ENCODE results near the gene CRTC1. TPM values are rescaled to one million over a fixed set of nuclear protein-coding genes. Genes with fewer than 3 reads are reported as not detected.

The CRTC1 gene
- total RNA-seq, 4 donors from 2014 or later: 3.8 to 8.9 (median 6.3) TPM

DNA sequence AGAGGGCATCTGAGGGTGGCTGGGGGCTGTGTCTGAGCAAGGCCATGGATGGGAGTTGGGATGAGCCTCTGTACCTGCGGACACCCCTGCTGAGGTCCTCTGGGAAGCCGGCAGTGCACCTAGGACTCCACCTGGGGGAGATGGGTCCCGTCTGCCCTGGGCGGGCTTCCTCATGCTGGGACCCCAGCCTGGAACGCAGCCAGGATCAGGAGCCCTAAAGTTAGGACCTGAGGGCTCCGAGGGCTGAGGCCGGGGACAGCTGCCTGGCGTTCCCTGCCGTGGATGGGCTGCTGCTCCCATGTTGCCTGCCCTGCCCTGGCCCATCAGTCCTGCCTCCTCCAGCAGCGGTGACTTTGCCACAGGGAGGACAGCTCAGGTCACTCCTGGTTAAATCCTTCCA is 26.1 kb downstream of the CRTC1 start:
- ATAC-seq: no peak
- no peak for TF ChIP-seq EP300 (IDR thresholded peaks at IDR 0.05)
- no peak for TF ChIP-seq CTCF (IDR thresholded peaks at IDR 0.05)
- no peak for TF ChIP-seq POLR2AphosphoS5 (IDR thresholded peaks at IDR 0.05)
- no peak for TF ChIP-seq POLR2A (IDR thresholded peaks at IDR 0.05)
- H3K36me3 ChIP-seq: no peaks in the 10 kb centered on the region
- WGBS, 2 donors (ENCODE audit: low coverage in 1 of 2): 91 to 96% methylated on average over 5 to 9 of the region's 10 CpGs
- H3K9me3 ChIP-seq: no peaks in the 10 kb centered on the region
- H3K27me3 ChIP-seq: no peaks in the 10 kb centered on the region
- peaks cover 0 to 82% (median 6%) of the 10 kb centered on the region in 3 donors for H3K4me1 ChIP-seq
- H3K4me3 ChIP-seq: no peak overlapping the region
- no peak overlapping the region for H3K27ac ChIP-seq

DNA sequence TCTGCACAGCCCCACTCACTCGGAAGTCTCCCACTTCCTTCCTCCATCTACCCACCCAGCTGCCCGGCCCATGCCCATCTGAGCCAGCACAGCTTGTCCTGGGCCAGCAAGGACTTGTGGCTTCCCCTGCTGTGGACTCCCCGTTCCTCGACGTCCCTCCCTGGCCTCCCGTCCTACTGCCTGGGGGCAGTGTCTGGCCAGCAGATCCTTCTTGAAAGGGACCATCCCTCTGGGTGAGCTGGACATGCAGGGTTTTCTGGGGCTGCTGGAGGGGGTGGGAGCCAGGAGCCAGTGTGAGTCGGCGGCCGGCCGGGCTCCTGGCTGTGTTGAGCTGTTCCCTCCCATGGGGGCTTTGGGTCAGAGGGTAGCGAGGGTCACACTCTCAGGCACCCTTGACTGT is 26.7 kb downstream of the CRTC1 start:
- Histone ChIP-seq H3K27ac (no peak overlapping the region), H3K4me3 (no peak overlapping the region), H3K9me3 (no peaks in the 10 kb centered on the region), H3K27me3 (no peaks in the 10 kb centered on the region), H3K4me1 (peaks cover 0 to 80% (median 6%) of the 10 kb centered on the region in 3 donors), H3K36me3 (no peaks in the 10 kb centered on the region)
- no peak for TF ChIP-seq POLR2AphosphoS5 (IDR thresholded peaks at IDR 0.05)
- TF ChIP-seq POLR2A (IDR thresholded peaks at IDR 0.05): no peak
- ATAC-seq: no peak
- 60 to 80% methylated on average over 8 to 9 of the region's 11 CpGs for WGBS, 2 donors (ENCODE audit: low coverage in 1 of 2)

- no peaks in the 10 kb centered on the region for H3K9me3 ChIP-seq
- peak; percentile 76 for TF ChIP-seq POLR2AphosphoS5 (IDR thresholded peaks at IDR 0.05)
- no peak for TF ChIP-seq CTCF (IDR thresholded peaks at IDR 0.05)
- H3K27ac ChIP-seq: peak overlapping the region in 3 of 4 donors; percentile 18 to 69 (median 59)
- 5% methylated on average over 3 of the region's 28 CpGs; no CpG with 5 or more reads in 1 of the 2 donors for WGBS, 2 donors (ENCODE audit: low coverage in 1 of 2)
- H3K27me3 ChIP-seq: no peaks in the 10 kb centered on the region
- peak overlapping the region in 1 of 2 donors; percentile 19 for H3K4me3 ChIP-seq
- H3K4me1 ChIP-seq: peaks cover 0 to 70% (median 6%) of the 10 kb centered on the region in 3 donors
- ATAC-seq: peak; percentile 90
- no peaks in the 10 kb centered on the region for H3K36me3 ChIP-seq
These were observed 27.7 kb downstream of the CRTC1 start for GRCh38 chr19:18710996-18711751.

DNA sequence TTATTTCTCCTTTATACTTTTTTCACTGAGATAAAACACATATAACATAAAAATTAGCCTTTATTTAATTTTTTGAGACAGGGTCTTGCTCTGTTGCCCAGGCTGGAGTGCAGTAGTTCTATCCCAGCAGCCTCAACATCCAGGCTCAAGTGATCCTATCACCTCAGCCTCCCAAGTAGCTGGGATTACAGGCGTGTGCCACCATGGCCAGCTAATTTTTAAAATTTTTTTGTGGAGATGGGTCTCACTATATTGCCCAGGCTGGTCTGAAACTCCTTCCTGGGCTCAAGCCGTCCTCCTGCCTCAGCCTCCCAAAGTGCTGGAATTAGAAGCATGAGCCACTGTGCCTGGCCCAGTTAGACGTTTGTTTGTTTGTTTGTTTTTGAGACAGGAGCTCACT is 28.4 kb downstream of the CRTC1 start:
- Histone ChIP-seq H3K9me3 (no peaks in the 10 kb centered on the region), H3K36me3 (no peaks in the 10 kb centered on the region), H3K4me3 (no peak overlapping the region), H3K4me1 (peaks cover 0 to 66% (median 6%) of the 10 kb centered on the region in 3 donors), H3K27ac (peak overlapping the region in 2 of 4 donors; percentile 59 to 69), H3K27me3 (no peaks in the 10 kb centered on the region)
- 63% methylated on average over 2 of the region's 3 CpGs; no CpG with 5 or more reads in 1 of the 2 donors for WGBS, 2 donors (ENCODE audit: low coverage in 1 of 2)
- ATAC-seq: no peak
- TF ChIP-seq POLR2AphosphoS5 (IDR thresholded peaks at IDR 0.05) (no peak), CTCF (IDR thresholded peaks at IDR 0.05) (no peak), POLR2A (IDR thresholded peaks at IDR 0.05) (no peak), EP300 (IDR thresholded peaks at IDR 0.05) (no peak)

- H3K9me3 ChIP-seq: no peaks in the 10 kb centered on the region
- no peak overlapping the region for H3K4me3 ChIP-seq
- TF ChIP-seq EP300 (IDR thresholded peaks at IDR 0.05) (no peak), CTCF (IDR thresholded peaks at IDR 0.05) (no peak), POLR2A (IDR thresholded peaks at IDR 0.05) (no peak), POLR2AphosphoS5 (IDR thresholded peaks at IDR 0.05) (peak; percentile 59)
- H3K27me3 ChIP-seq: no peaks in the 10 kb centered on the region
- H3K27ac ChIP-seq: peak overlapping the region in 1 of 4 donors; percentile 43
- no peaks in the 10 kb centered on the region for H3K36me3 ChIP-seq
- ATAC-seq: no peak
- H3K4me1 ChIP-seq: peaks cover 0 to 72% (median 8%) of the 10 kb centered on the region in 3 donors
- WGBS, 2 donors (ENCODE audit: low coverage in 1 of 2): 37 to 56% methylated on average over 4 to 5 of the region's 5 CpGs
These were observed 29.5 kb downstream of the CRTC1 start for GRCh38 chr19:18712981-18713380.

Data from gastroesophageal sphincter (tissue), 4 donors.